ENCODE data around the gene RHCE.
"Not testable (repeated sequence)": the region's sequence is repeated elsewhere in the genome, so short reads cannot be mapped to it uniquely, and the experiment has no call there.

The RHCE gene

GRCh38 chr1:25450891-25451290, 30.3 kb upstream of the RHCE start:
- H3K4me3 ChIP-seq (ENCODE audit: low read length) = no peak overlapping the region
- 80% methylated on average over 1 of the region's 2 CpGs for WGBS
- H3K27me3 ChIP-seq (ENCODE audit: insufficient read depth, low read length) = no peaks in the 10 kb centered on the region
- H3K36me3 ChIP-seq (ENCODE audit: insufficient read depth, low read length) = peaks cover 12% of the 10 kb centered on the region
- H3K9ac ChIP-seq (ENCODE audit: low read depth, low read length) = no peak overlapping the region
- H3K9me3 ChIP-seq (ENCODE audit: insufficient read depth, low read depth, low read length) = no peaks in the 10 kb centered on the region
- peaks cover 12% of the 10 kb centered on the region; the same call in 1 of the 2 replicates for H3K4me1 ChIP-seq (ENCODE audit: insufficient read depth, low read length)
- H3K27ac ChIP-seq (ENCODE audit: low read depth, low read length) = no peak overlapping the region

- no peaks in the 10 kb centered on the region for H3K9me3 ChIP-seq (ENCODE audit: insufficient read depth, low read depth, low read length)
Observed at GRCh38 chr1:25447547-25447946, 26.9 kb upstream of the RHCE start.

GRCh38 chr1:25445993-25446538, 25.4 kb upstream of the RHCE start:
- Histone ChIP-seq H3K4me1 (ENCODE audit: insufficient read depth, low read length) (peaks cover 12% of the 10 kb centered on the region; the same call in 1 of the 2 replicates), H3K9ac (ENCODE audit: low read depth, low read length) (no peak overlapping the region), H3K4me3 (ENCODE audit: low read length) (no peak overlapping the region), H3K27me3 (ENCODE audit: insufficient read depth, low read length) (no peaks in the 10 kb centered on the region), H3K36me3 (ENCODE audit: insufficient read depth, low read length) (0 out of 2 replicates have a peak, but pooled peaks cover 3% of the 10 kb centered on the region), H3K9me3 (ENCODE audit: insufficient read depth, low read depth, low read length) (no peaks in the 10 kb centered on the region), H3K27ac (ENCODE audit: low read depth, low read length) (no peak overlapping the region)
- WGBS = 91% methylated on average over 2 of the region's 2 CpGs

More at GRCh38 chr1:25447547-25447946, 26.9 kb upstream of the RHCE start:
- Histone ChIP-seq H3K4me1 (ENCODE audit: insufficient read depth, low read length) (peaks cover 12% of the 10 kb centered on the region; the same call in 1 of the 2 replicates), H3K9ac (ENCODE audit: low read depth, low read length) (no peak overlapping the region), H3K36me3 (ENCODE audit: insufficient read depth, low read length) (0 out of 2 replicates have a peak, but pooled peaks cover 3% of the 10 kb centered on the region), H3K4me3 (ENCODE audit: low read length) (no peak overlapping the region), H3K27ac (ENCODE audit: low read depth, low read length) (no peak overlapping the region), H3K27me3 (ENCODE audit: insufficient read depth, low read length) (no peaks in the 10 kb centered on the region)

- not testable (repeated sequence) for H3K9ac ChIP-seq (ENCODE audit: low read depth, low read length); H3K4me3 ChIP-seq (ENCODE audit: low read length); H3K27ac ChIP-seq (ENCODE audit: low read depth, low read length); H3K27me3 ChIP-seq (ENCODE audit: insufficient read depth, low read length); H3K9me3 ChIP-seq (ENCODE audit: insufficient read depth, low read depth, low read length); H3K36me3 ChIP-seq (ENCODE audit: insufficient read depth, low read length)
- peaks cover 12% of the 10 kb centered on the region; the same call in 1 of the 2 replicates for H3K4me1 ChIP-seq (ENCODE audit: insufficient read depth, low read length)
- 90% methylated on average over 5 of the region's 5 CpGs for WGBS
Observed at GRCh38 chr1:25444604-25445003, 24.0 kb upstream of the RHCE start.

GRCh38 chr1:25443030-25443699, 22.5 kb upstream of the RHCE start:
- WGBS = 86% methylated on average over 4 of the region's 4 CpGs
- Histone ChIP-seq H3K27me3 (ENCODE audit: insufficient read depth, low read length) (no peaks in the 10 kb centered on the region), H3K36me3 (ENCODE audit: insufficient read depth, low read length) (0 out of 2 replicates have a peak, but pooled peaks cover 3% of the 10 kb centered on the region), H3K9me3 (ENCODE audit: insufficient read depth, low read depth, low read length) (no peaks in the 10 kb centered on the region), H3K4me1 (ENCODE audit: insufficient read depth, low read length) (peaks cover 12% of the 10 kb centered on the region; the same call in 1 of the 2 replicates), H3K9ac (ENCODE audit: low read depth, low read length) (no peak overlapping the region), H3K4me3 (ENCODE audit: low read length) (no peak overlapping the region), H3K27ac (ENCODE audit: low read depth, low read length) (no peak overlapping the region)

GRCh38 chr1:25442178-25442577, 21.6 kb upstream of the RHCE start:
- Histone ChIP-seq H3K4me1 (ENCODE audit: insufficient read depth, low read length) (peaks cover 9% of the 10 kb centered on the region; the same call in 1 of the 2 replicates), H3K27me3 (ENCODE audit: insufficient read depth, low read length) (no peaks in the 10 kb centered on the region), H3K27ac (ENCODE audit: low read depth, low read length) (no peak overlapping the region), H3K36me3 (ENCODE audit: insufficient read depth, low read length) (no peaks in the 10 kb centered on the region), H3K9me3 (ENCODE audit: insufficient read depth, low read depth, low read length) (no peaks in the 10 kb centered on the region), H3K9ac (ENCODE audit: low read depth, low read length) (no peak overlapping the region), H3K4me3 (ENCODE audit: low read length) (no peak overlapping the region)
- 84% methylated on average over 1 of the region's 1 CpG for whole genome bisulfite sequencing

GRCh38 chr1:25439287-25439686, 18.7 kb upstream of the RHCE start:
- no peaks in the 10 kb centered on the region for H3K9me3 ChIP-seq (ENCODE audit: insufficient read depth, low read depth, low read length)
- no peaks in the 10 kb centered on the region for H3K4me1 ChIP-seq (ENCODE audit: insufficient read depth, low read length)
- H3K9ac ChIP-seq (ENCODE audit: low read depth, low read length) = no peak overlapping the region
- H3K27me3 ChIP-seq (ENCODE audit: insufficient read depth, low read length) = no peaks in the 10 kb centered on the region
- no peak overlapping the region for H3K4me3 ChIP-seq (ENCODE audit: low read length)
- no peak overlapping the region for H3K27ac ChIP-seq (ENCODE audit: low read depth, low read length)
- WGBS = 90% methylated on average over 6 of the region's 6 CpGs
- no peaks in the 10 kb centered on the region for H3K36me3 ChIP-seq (ENCODE audit: insufficient read depth, low read length)

- Histone ChIP-seq H3K27ac (ENCODE audit: low read depth, low read length) (no peak overlapping the region), H3K9ac (ENCODE audit: low read depth, low read length) (no peak overlapping the region), H3K27me3 (ENCODE audit: insufficient read depth, low read length) (no peaks in the 10 kb centered on the region), H3K9me3 (ENCODE audit: insufficient read depth, low read depth, low read length) (no peaks in the 10 kb centered on the region), H3K36me3 (ENCODE audit: insufficient read depth, low read length) (no peaks in the 10 kb centered on the region), H3K4me3 (ENCODE audit: low read length) (no peak overlapping the region), H3K4me1 (ENCODE audit: insufficient read depth, low read length) (no peaks in the 10 kb centered on the region)
- WGBS = 94% methylated on average over 8 of the region's 8 CpGs
Observed at GRCh38 chr1:25437672-25438071, 17.0 kb upstream of the RHCE start.

GRCh38 chr1:25435397-25436108, 14.9 kb upstream of the RHCE start:
- H3K27ac ChIP-seq (ENCODE audit: low read depth, low read length) = no peak overlapping the region
- H3K4me3 ChIP-seq (ENCODE audit: low read length) = no peak overlapping the region
- WGBS = 80% methylated on average over 3 of the region's 4 CpGs
- H3K27me3 ChIP-seq (ENCODE audit: insufficient read depth, low read length) = no peaks in the 10 kb centered on the region
- no peaks in the 10 kb centered on the region; the same call in 1 of the 2 replicates for H3K4me1 ChIP-seq (ENCODE audit: insufficient read depth, low read length)
- H3K9me3 ChIP-seq (ENCODE audit: insufficient read depth, low read depth, low read length) = no peaks in the 10 kb centered on the region
- H3K36me3 ChIP-seq (ENCODE audit: insufficient read depth, low read length) = no peaks in the 10 kb centered on the region
- no peak overlapping the region for H3K9ac ChIP-seq (ENCODE audit: low read depth, low read length)

- Histone ChIP-seq H3K27ac (ENCODE audit: low read depth, low read length) (no peak overlapping the region), H3K27me3 (ENCODE audit: insufficient read depth, low read length) (peaks cover 11% of the 10 kb centered on the region), H3K36me3 (ENCODE audit: insufficient read depth, low read length) (no peaks in the 10 kb centered on the region), H3K4me1 (ENCODE audit: insufficient read depth, low read length) (peaks cover 3% of the 10 kb centered on the region; the same call in 1 of the 2 replicates), H3K9me3 (ENCODE audit: insufficient read depth, low read depth, low read length) (no peaks in the 10 kb centered on the region), H3K4me3 (ENCODE audit: low read length) (no peak overlapping the region), H3K9ac (ENCODE audit: low read depth, low read length) (no peak overlapping the region)
- 94% methylated on average over 3 of the region's 4 CpGs for WGBS
Observed at GRCh38 chr1:25433389-25434186, 13.0 kb upstream of the RHCE start.
